OCI-LY3 (cell line): ENCODE measurements around the gene SLC9A8.

Source experiments
- EZH2phosphoT487 ChIP-seq: fragments of 200-600 bp; shearing (Covaris generic); IDR thresholded peaks from 2 replicates; pipeline ENCODE4 v1.6.1; 2018; ENCODE audit warnings: antibody characterized with exemption, mixed run types, low read depth
- TF ChIP-seq, protein P1 (sequence below): fragments of 200-600, 300-600 bp; sonication (generic); IDR thresholded peaks from 2 replicates; pipeline ENCODE4 v1.5.1; 2014; ENCODE audit warnings: antibody characterized with exemption, low read length, low read depth

DNA sequence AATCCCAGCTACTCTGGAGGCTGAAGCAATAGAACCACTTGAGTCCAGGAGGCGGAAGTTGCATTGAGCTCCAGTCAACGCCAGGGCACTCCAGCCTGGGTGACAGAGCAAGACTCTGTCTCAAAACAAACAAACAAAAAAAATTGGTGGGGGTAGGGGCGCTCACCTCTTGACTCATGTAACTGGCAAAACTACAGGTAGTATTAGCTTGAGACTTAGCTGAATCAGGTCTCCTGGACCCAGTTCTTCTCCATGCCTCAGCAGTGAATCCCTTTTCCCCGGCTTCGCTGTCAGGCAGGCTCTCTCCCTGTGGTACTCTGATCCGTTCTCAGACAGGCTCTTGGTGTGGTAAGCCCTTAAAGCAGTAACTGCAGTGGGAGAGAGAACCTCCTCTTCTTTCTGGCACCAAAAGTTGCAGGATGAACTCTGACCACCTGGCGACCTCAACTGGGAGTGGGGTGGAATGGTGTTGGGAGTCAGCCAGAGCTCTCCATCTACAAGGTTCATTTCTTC, 12.9 kb downstream of the SLC9A8 start:
- TF ChIP-seq, protein P1, sequence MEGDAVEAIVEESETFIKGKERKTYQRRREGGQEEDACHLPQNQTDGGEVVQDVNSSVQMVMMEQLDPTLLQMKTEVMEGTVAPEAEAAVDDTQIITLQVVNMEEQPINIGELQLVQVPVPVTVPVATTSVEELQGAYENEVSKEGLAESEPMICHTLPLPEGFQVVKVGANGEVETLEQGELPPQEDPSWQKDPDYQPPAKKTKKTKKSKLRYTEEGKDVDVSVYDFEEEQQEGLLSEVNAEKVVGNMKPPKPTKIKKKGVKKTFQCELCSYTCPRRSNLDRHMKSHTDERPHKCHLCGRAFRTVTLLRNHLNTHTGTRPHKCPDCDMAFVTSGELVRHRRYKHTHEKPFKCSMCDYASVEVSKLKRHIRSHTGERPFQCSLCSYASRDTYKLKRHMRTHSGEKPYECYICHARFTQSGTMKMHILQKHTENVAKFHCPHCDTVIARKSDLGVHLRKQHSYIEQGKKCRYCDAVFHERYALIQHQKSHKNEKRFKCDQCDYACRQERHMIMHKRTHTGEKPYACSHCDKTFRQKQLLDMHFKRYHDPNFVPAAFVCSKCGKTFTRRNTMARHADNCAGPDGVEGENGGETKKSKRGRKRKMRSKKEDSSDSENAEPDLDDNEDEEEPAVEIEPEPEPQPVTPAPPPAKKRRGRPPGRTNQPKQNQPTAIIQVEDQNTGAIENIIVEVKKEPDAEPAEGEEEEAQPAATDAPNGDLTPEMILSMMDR, result no peak
- TF ChIP-seq EZH2phosphoT487, result no peak
